HG03097 (cell line): ENCODE results near the gene GNL3L.
"Not testable (repeated sequence)": the region's sequence is repeated elsewhere in the genome, so short reads cannot be mapped to it uniquely, and the experiment has no call there.

Source experiments
- ATAC-seq: cut with Tn5 transposase; IDR thresholded peaks from one replicate; pipeline ENCODE4 v1.9.1; 2021; ENCODE audit not compliant: unreplicated experiment, low FRiP score

The GNL3L gene

GRCh38 chrX:54529552-54530356 is at the start of gene GNL3L:
TSS of gene GNL3L (plus strand) at chrX:54530219. CDS start at chrX:54532567, 2,348 bp downstream.
- peak; percentile 72 for ATAC-seq

GRCh38 chrX:54482839-54483593 is 47.0 kb upstream of the GNL3L start:
- no peak for ATAC-seq

- no peak for ATAC-seq
Measured at GRCh38 chrX:54483946-54484345, 46.1 kb upstream of the GNL3L start.

- ATAC-seq: no peak
Measured at GRCh38 chrX:54484666-54485065, 45.4 kb upstream of the GNL3L start.

GRCh38 chrX:54489819-54490218 is 40.2 kb upstream of the GNL3L start:
- ATAC-seq: not testable (repeated sequence)

GRCh38 chrX:54492340-54492739 is 37.7 kb upstream of the GNL3L start:
- ATAC-seq: no peak

- no peak for ATAC-seq
Measured at GRCh38 chrX:54494166-54494988, 35.6 kb upstream of the GNL3L start.

- no peak for ATAC-seq
Measured at GRCh38 chrX:54494989-54495813, 34.8 kb upstream of the GNL3L start.

GRCh38 chrX:54495814-54496516 is 34.1 kb upstream of the GNL3L start, which contains the start of gene FGD1:
TSS of gene FGD1 (minus strand) at chrX:54496234. CDS start at chrX:54495432, 802 bp downstream.
- ATAC-seq: no peak

GRCh38 chrX:54496517-54496852 is 33.5 kb upstream of the GNL3L start:
- ATAC-seq: no peak

GRCh38 chrX:54496936-54497335 is 33.1 kb upstream of the GNL3L start:
- ATAC-seq: no peak

GRCh38 chrX:54509400-54509799 is 20.6 kb upstream of the GNL3L start:
- ATAC-seq: no peak

GRCh38 chrX:54529151-54529550 is 868 bp upstream of the GNL3L start:
- no peak for ATAC-seq

GRCh38 chrX:54530357-54530900 is 410 bp downstream of the GNL3L start:
- peak; percentile 31 for ATAC-seq

GRCh38 chrX:54534271-54534670 is 4.3 kb downstream of the GNL3L start:
- ATAC-seq: no peak

GRCh38 chrX:54540289-54540688 is 10.3 kb downstream of the GNL3L start:
- ATAC-seq: no peak

GRCh38 chrX:54542239-54542638 is 12.2 kb downstream of the GNL3L start:
- ATAC-seq: not testable (repeated sequence)

GRCh38 chrX:54550821-54551220 is 20.8 kb downstream of the GNL3L start:
- ATAC-seq: no peak

GRCh38 chrX:54551801-54552200 is 21.8 kb downstream of the GNL3L start:
- ATAC-seq: no peak
